Measurements from ENCODE around the gene CMSS1. TPM values are rescaled to one million over a fixed set of nuclear protein-coding genes. Genes with fewer than 3 reads are reported as not detected.

The CMSS1 gene
- total RNA-seq, 1 experiment from 2014 or later = 70.6 TPM

- DNase-seq (ENCODE audit: low spot score) (no peak), ATAC-seq (no peak)
- POLR2A ChIA-PET = no interaction called here
- TF ChIP-seq ETV6 (CRISPR knock-in tag; IDR thresholded peaks at IDR 0.05) = no peak
- TF ChIP-seq CDX4 (CRISPR knock-in tag; IDR thresholded peaks at IDR 0.05; ENCODE audit: borderline replicate concordance) = no peak
- no peak for TF ChIP-seq CBFB (CRISPR knock-in tag; IDR thresholded peaks at IDR 0.05; ENCODE audit: low read depth)
- TF ChIP-seq FOXK1 (CRISPR knock-in tag; IDR thresholded peaks at IDR 0.05) = no peak
- TF ChIP-seq ZNF396 (CRISPR knock-in tag; IDR thresholded peaks at IDR 0.05; ENCODE audit: borderline replicate concordance) = no peak
- no peak for TF ChIP-seq AR (CRISPR knock-in tag; IDR thresholded peaks at IDR 0.05)
- no peak for TF ChIP-seq FOXP4 (CRISPR knock-in tag; IDR thresholded peaks at IDR 0.05)
- no peak for TF ChIP-seq ZNF121 (CRISPR knock-in tag; IDR thresholded peaks at IDR 0.05)
- no peak for TF ChIP-seq TCF7 (CRISPR knock-in tag; IDR thresholded peaks at IDR 0.05; ENCODE audit: low read depth)
- TF ChIP-seq PREB (CRISPR knock-in tag; IDR thresholded peaks at IDR 0.05; ENCODE audit: borderline replicate concordance) = no peak
- no peak for TF ChIP-seq RORB (CRISPR knock-in tag; IDR thresholded peaks at IDR 0.05)
- no peak for TF ChIP-seq MAX (CRISPR knock-in tag; IDR thresholded peaks at IDR 0.05)
- TF ChIP-seq GRHL2 (CRISPR knock-in tag; IDR thresholded peaks at IDR 0.05; ENCODE audit: insufficient replicate concordance, severe bottlenecking) = no peak
- TF ChIP-seq IRF2 (CRISPR knock-in tag; IDR thresholded peaks at IDR 0.05; ENCODE audit: borderline replicate concordance, low read depth) = no peak
- TF ChIP-seq NR1H2 (CRISPR knock-in tag; IDR thresholded peaks at IDR 0.05) = no peak
- no peak for TF ChIP-seq E2F4 (CRISPR knock-in tag; IDR thresholded peaks at IDR 0.05; ENCODE audit: borderline replicate concordance, low read depth)
- no peak for TF ChIP-seq SOX15 (CRISPR knock-in tag; IDR thresholded peaks at IDR 0.05)
- H3K36me3 Mint-ChIP-seq = no peaks in the 10 kb centered on the region
- H3K27ac Mint-ChIP-seq = no peak overlapping the region
- peaks cover 32% of the 10 kb centered on the region for H3K4me1 Mint-ChIP-seq
- no peaks in the 10 kb centered on the region for H3K27me3 Mint-ChIP-seq (ENCODE audit: low read depth)
- CTCF ChIA-PET = interaction anchor here (0.6 to 0.7 kb wide), 2 partner anchors 16 to 222 kb away, joined by 3 to 4 read pairs; no protein-coding TSS in a partner anchor
- H3K4me3 Mint-ChIP-seq = no peak overlapping the region
- H3K9me3 Mint-ChIP-seq = no peaks in the 10 kb centered on the region
Measured at GRCh38 chr3:99848433-99848832, 30.8 kb downstream of the CMSS1 start.

GRCh38 chr3:99850608-99851007 is 32.9 kb downstream of the CMSS1 start:
- DNase-seq (ENCODE audit: low spot score) (no peak), ATAC-seq (no peak)
- no peaks in the 10 kb centered on the region for H3K36me3 Mint-ChIP-seq
- H3K4me1 Mint-ChIP-seq = peaks cover 36% of the 10 kb centered on the region
- ChIA-PET POLR2A (interaction anchor here (0.7 kb wide), 1 partner anchor 21 kb away, joined by 3 read pairs; no protein-coding TSS in a partner anchor), CTCF (interaction anchor here (1.3 to 2.3 kb wide), 3 partner anchors 19 to 404 kb away, joined by 4 to 14 read pairs (median 9); no protein-coding TSS in a partner anchor)
- H3K27ac Mint-ChIP-seq = no peak overlapping the region
- no peak overlapping the region for H3K4me3 Mint-ChIP-seq
- no peaks in the 10 kb centered on the region for H3K9me3 Mint-ChIP-seq
- no peaks in the 10 kb centered on the region for H3K27me3 Mint-ChIP-seq (ENCODE audit: low read depth)
- TF ChIP-seq USF1 (CRISPR knock-in tag; IDR thresholded peaks at IDR 0.05) = no peak
- no peak for TF ChIP-seq AFF4 (CRISPR knock-in tag; IDR thresholded peaks at IDR 0.05; ENCODE audit: borderline replicate concordance)
- TF ChIP-seq NR2C2 (CRISPR knock-in tag; IDR thresholded peaks at IDR 0.05) = no peak
- TF ChIP-seq RELA (CRISPR knock-in tag; IDR thresholded peaks at IDR 0.05; ENCODE audit: borderline replicate concordance) = no peak
- TF ChIP-seq TCF7 (CRISPR knock-in tag; IDR thresholded peaks at IDR 0.05; ENCODE audit: low read depth) = no peak
- no peak for TF ChIP-seq NR3C1 (CRISPR knock-in tag; conservative IDR thresholded peaks at IDR 0.05; ENCODE audit: low read depth)
- no peak for TF ChIP-seq CREM (CRISPR knock-in tag; IDR thresholded peaks at IDR 0.05)
